Left ventricle myocardium superior (tissue), 1 donor: Measurements from ENCODE around the gene MAPK11. TPM values are rescaled to one million over a fixed set of nuclear protein-coding genes. Genes with fewer than 3 reads are reported as not detected.

Experiments used
- ATAC-seq: fragments of 200-7000 bp; cut with Tn5 transposase; one replicate; pipeline ENCODE4 v1.9.1; 2020; ENCODE audit warnings: mild to moderate bottlenecking, moderate library complexity
- DNase-seq: peaks from one replicate; pipeline ENCODE4 v3.0.0-alpha.2; 2020
- intact Hi-C: fragments of 100-400 bp; cut with micrococcal nuclease; formaldehyde crosslinking; loops from one replicate; pipeline ENCODE4 v1.11.0; 2022
- total RNA-seq: library from RNA; stranded (reverse); fragmentation: NEBNext Ultra II Directional; extraction: Animal tissue kit (Norgen Biotek cat#: 25700); gene quantifications from one replicate; pipeline ENCODE4 v1.2.1, GENCODE V29; 2021
- donor health status: DM: no; HTN: yes; CAD: no; lungs with severe emphysema.

Gene MAPK11
- total RNA-seq, 1 donor from 2014 or later, result 9.1 TPM

DNA sequence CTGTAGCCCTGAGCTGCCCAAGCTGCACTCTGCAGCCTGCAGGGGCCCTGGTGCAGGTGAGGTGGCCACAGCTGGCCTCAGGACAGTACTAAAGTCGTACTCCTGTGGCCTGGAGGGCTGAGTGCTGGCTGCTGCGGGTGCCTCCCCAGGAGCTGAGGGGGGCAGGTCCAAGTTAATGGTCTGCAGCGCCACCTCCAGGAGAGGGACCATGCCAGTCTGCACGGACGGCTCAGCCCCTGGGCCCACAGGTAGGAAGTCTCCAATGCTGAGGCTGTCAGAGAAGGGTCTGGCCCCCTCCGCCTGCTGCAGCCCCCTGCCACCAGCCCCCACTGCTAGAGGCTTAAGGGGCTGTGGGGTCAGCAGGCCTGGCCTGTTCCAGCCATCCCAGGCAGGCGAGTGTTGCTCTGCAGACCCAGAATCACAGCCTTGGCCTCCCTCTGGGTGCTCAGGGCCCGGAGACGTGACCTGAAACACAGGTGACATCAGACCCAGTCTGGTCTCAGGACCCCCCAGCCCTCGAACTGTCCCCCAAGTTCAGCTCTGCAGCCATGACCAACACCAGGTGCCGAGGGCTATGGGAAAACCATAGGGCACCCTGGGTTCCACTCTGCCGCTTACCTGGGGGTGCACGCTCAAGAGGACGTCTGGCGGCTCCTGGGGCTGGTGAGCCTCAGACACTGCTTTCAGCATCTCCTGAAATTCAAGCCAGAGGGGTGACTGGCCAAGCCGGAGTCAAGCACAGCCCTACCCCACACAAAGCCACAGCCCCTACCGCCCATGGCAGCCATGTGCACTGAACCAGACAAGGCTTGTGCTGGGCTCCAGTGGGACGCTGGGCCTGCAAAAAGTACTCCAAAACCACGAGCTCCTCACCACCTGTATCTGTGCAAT, 48.5 kb downstream of the MAPK11 start:
- peak; percentile 15 for DNase-seq
- ATAC-seq, result no peak
- intact Hi-C loops, result no loop called here

- peak; percentile 30 for DNase-seq
- intact Hi-C loops, result no loop called here
- no peak for ATAC-seq
Observed at GRCh38 chr22:50220603-50221409, 49.4 kb downstream of the MAPK11 start.

GRCh38 chr22:50219800-50220602, 50.2 kb downstream of the MAPK11 start:
- no peak for ATAC-seq
- intact Hi-C loops, result loop anchor here (10.0 kb wide), 1 partner anchor 75 kb away; no protein-coding TSS in a partner anchor
- DNase-seq, result peak; percentile 29

DNA sequence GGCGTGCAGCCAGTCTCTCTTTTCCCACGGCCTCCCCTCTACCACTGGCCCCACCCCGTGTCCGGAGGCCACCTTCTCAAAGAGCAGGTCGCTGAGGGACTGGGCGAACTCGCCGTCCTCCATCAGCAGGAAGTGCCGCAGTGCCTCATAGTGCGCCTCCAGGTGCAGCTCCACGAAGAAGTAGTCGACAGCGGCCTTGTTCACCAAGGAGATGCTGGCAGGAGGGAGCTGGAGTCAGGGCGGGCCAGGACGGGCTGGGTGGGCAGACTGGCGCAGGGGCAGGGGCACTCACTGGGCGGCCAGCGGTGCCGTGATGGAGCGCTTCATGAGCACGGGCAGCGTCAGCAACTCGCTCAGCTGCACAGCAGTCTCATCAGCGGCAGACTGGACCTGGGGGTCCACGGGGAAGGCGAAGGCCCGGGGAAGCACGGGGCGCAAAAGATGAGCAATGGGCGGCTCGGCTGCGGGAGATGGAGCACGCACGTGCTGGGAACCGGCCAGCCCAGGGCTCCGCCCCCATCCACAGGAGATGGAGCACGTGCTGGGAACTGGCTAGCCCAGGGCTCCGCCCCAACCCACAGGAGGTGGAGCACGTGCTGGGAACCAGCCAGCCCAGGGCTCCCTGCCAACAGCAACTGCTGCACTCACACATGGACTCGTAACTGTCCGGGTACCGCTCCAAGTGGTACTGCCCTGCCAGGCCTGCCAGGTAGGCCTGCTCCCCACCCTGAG, 51.0 kb downstream of the MAPK11 start:
- intact Hi-C loops, result loop anchor here (10.0 kb wide), 1 partner anchor 74 kb away; no protein-coding TSS in a partner anchor
- peak; percentile 86 for ATAC-seq
- DNase-seq, result peak; percentile 94

- ATAC-seq, result peak; percentile 30
- intact Hi-C loops, result loop anchor here (10.0 kb wide), 1 partner anchor 74 kb away; no protein-coding TSS in a partner anchor
- DNase-seq, result peak; percentile 68
Observed at GRCh38 chr22:50218153-50218995, 51.8 kb downstream of the MAPK11 start.

DNA sequence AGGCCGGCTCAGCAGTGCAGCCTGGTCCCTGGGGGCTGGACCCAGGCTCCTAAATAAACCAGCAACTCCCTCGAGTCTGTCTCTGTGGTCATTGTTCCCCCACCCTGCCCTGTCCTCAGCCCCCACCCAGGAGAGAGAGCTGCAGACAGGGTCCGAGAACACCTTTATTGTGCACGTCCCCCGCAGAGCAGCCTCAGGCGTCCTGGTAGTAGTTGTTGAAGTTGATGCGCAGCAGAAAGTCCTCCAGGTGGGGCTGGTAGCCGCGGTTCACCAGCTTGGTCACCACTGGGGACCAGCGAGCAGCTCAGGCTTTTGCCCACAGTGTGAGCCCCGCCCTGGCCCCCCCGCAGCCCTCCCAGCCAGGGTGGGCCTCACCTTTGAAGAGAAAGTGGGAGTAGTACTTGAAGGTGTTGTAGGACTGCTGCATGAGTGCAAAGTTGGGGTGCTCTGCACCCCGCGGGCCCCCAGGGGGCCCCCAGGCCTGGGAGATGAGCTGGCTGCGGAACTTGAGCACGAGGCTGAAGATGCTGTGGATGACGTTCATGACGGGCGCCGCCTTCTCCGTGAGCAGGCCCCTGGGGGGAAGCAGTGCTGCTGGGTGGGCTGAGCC, 52.5 kb downstream of the MAPK11 start:
- intact Hi-C loops, result loop anchor here (10.0 kb wide), 1 partner anchor 73 kb away; no protein-coding TSS in a partner anchor
- peak; percentile 21 for DNase-seq
- no peak for ATAC-seq

DNA sequence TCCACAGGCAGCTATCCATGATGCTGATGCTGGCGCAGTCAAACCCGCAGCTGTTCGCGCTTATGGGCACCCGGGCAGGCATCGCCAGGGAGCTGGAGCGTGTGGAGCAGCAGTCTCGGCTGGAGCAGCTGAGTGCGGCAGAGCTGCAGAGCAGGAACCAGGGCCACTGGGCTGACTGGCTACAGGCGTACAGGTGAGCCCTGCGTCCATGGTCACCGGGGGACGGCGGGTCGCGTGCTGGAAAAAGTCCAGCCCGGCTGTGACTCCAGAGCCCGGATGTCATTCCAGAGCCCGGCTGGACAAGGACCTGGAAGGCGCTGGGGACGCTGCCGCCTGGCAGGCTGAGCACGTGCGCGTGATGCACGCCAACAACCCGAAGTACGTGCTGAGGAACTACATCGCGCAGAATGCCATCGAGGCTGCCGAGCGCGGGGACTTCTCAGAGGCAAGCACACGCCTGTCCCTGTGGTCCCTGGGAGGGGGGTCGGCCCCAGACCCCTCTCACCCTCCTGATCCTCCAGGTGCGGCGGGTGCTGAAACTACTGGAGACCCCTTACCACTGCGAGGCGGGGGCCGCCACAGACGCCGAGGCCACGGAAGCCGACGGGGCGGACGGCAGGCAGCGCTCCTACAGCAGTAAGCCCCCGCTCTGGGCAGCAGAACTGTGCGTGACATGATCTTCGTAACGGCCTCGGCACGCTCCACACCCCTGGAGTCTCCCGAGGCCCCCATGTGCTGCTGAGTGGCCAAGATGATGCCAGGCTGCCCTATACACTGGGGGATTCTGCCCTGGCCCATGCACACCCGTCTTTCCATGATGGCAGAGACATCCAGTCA, 53.3 kb downstream of the MAPK11 start:
- intact Hi-C loops, result loop anchor here (10.0 kb wide), 1 partner anchor 72 kb away; no protein-coding TSS in a partner anchor
- DNase-seq, result peak; percentile 15
- no peak for ATAC-seq

DNA sequence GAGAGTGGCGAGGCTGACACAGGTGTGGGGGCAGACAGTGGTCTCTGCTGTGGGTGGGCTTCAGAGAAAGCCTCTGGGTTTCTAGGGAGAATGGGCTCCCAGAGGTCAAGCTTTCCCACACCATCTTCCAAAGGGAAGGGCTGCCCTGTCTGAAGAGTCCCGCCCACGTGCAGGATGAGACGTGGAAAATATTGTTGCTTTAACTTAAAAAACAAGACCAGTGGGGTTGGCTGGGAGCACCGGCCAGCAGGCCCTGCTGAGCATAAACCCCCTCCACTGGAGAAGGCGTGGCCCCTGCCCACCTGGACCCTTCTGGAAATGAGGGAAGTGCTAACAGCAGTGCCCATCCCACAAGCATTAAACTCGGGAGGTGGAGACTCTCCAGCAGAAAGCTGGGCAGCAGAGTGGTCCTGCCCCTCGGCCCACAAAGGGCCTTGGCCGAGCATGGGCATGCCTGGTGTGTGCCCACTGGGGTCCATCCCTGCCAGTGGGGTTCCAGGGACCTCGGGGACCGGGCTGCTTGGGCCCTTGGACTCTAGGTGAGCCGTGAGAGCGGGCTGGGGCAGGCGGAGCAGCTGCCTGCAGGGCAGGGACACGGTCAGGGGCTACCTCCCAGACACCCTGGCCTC, 54.0 kb downstream of the MAPK11 start:
- ATAC-seq, result no peak
- intact Hi-C loops, result loop anchor here (10.0 kb wide), 1 partner anchor 71 kb away; no protein-coding TSS in a partner anchor
- DNase-seq, result no peak

DNA sequence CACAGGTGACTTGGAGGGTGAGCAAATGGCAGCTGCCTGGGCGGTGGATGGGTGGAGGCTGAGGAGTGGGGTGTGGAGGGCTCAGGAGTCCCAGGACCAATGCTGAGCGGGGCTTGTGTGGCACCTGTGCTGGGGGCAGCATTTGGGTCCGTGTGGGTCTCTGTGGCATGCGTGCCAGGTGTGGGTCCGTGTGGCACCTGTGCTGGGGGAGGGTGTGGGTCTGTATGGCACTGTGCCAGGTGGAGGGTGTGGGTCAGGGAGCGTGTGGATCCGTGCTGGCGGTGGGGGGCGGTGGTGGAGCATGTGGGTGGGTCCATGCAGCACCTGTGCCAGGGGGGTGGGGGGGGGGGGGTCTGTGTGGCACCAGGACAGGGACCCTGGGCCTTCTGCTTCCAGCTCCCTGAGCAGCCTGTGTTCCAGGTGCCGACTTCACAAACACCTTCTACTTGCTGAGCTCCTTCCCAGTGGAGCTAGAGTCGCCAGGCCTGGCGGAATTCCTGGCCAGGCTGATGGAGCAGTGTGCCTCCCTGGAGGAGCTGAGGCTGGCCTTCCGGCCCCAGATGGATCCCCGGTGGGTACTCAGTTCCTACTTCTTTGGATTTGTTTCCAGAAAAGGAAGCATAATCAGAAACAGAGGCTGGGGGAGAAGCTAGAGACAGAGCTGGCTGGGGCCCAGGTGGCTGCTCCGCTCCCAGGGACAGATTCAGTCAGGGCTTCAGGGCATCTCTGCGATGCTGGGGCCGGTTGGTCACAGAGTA, 54.7 kb downstream of the MAPK11 start:
- no peak for DNase-seq
- intact Hi-C loops, result loop anchor here (10.0 kb wide), 1 partner anchor 71 kb away; no protein-coding TSS in a partner anchor
- no peak for ATAC-seq

Other genes with a start within 250 kb of the MAPK11 start
- gene TTLL8, start 212.1 kb downstream of the MAPK11 start, total RNA-seq, result not detected
- 0.10 TPM for gene MLC1, start 185.0 kb downstream of the MAPK11 start, total RNA-seq
- 0.22 TPM for gene MOV10L1, start 180.4 kb downstream of the MAPK11 start, total RNA-seq
- 0.40 TPM for gene PANX2, start 99.6 kb downstream of the MAPK11 start, total RNA-seq
- 23.8 TPM for gene TRABD, start 84.5 kb downstream of the MAPK11 start, total RNA-seq
- 14.5 TPM for gene SELENOO, start 69.4 kb downstream of the MAPK11 start, total RNA-seq
- 18.4 TPM for gene TUBGCP6, start 25.4 kb downstream of the MAPK11 start, total RNA-seq
- 12.7 TPM for gene HDAC10, start 19.1 kb downstream of the MAPK11 start, total RNA-seq
- gene MAPK12, start 8.7 kb downstream of the MAPK11 start, total RNA-seq, result 15.8 TPM
- gene PLXNB2, start 37.3 kb upstream of the MAPK11 start, total RNA-seq, result 81.7 TPM
- 1.4 TPM for gene DENND6B, start 56.6 kb upstream of the MAPK11 start, total RNA-seq
- 44.3 TPM for gene PPP6R2, start 72.9 kb upstream of the MAPK11 start, total RNA-seq
- gene SBF1, start 204.7 kb upstream of the MAPK11 start, total RNA-seq, result 55.5 TPM
- not detected for gene ADM2, start 211.2 kb upstream of the MAPK11 start, total RNA-seq
- gene MIOX, start 216.5 kb upstream of the MAPK11 start, total RNA-seq, result not detected
- gene LMF2, start 237.3 kb upstream of the MAPK11 start, total RNA-seq, result 27.6 TPM
- gene NCAPH2, start 237.8 kb upstream of the MAPK11 start, total RNA-seq, result 30.6 TPM